Head of caudate nucleus (tissue), 42 donors: Measurements from ENCODE around the gene EFL1.
"Not testable (repeated sequence)": the region's sequence is repeated elsewhere in the genome, so short reads cannot be mapped to it uniquely, and the experiment has no call there.

Experiments used
- DNase-seq, 42 donors: peaks; one replicate each; pipeline versions ENCODE4 v3.0.0 to v3.0.0-alpha.2; 2020 to 2021; ENCODE audit warnings: mixed read lengths in 7 of 42
- intact Hi-C: fragments of 100-400 bp; cut with DNase I; formaldehyde crosslinking; loops from one replicate; pipeline ENCODE4 v1.15.0; 2022

The EFL1 gene

DNA sequence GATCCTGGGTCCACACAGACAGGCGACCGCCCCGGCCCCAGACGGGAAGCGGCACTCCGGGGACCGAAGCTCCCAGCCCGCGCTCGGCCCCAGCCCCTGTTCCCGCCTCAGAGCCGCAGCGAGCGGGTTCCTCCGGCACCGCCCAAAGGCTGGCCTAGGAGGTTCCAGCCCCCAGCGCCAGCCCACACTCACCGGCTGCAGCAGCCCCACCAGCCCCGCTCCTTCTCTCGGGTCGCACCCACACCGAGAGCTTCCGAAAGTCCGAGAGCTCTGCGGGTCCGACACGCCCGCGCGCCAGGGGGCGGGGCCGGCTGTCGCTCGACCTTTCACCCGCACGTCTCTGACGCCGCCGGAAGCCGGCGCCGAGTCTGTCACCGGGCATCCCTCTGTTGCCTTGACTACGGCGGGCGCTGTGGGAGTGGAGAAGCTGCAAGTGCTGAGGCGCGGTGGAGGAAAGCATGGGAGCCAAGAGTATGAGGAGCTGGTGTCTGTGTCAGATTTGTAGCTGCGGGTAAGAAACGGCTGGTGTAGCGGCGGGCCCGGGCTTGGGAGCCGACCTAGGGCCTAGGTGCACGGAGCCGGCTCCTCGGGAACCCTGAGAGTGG is at the start of gene EFL1, which contains the start of gene SAXO2:
Gene EFL1 (minus strand): TSS at position 313 of the 605 bp plus-strand sequence. CDS start 956 bp downstream, outside the sequence.
Gene SAXO2 (plus strand): TSS at position 397 of the 605 bp plus-strand sequence. CDS start 62 bp downstream, at position 459.
- DNase-seq: peak; percentile 84 to 98 (median 95)
- intact Hi-C loops: no loop called here

DNA sequence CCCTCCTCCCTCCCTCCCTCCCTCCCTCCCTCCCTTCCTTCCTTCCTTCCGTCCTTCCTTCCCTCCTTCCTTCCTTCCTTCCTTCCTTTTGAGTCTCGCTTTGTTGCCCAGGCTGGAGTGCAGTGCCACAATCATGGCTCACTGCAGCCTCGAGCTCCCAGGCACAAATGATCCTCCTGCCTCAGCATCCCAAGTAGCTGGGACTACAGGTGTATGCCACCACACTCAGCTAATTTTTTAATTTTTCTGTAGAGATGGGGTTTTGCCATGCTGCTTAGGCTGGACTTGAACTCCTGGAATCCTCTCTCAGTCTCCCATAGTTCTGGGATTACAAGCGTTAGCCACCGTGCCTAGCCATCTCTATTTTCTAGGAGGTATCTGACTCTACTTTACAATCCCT is 48.8 kb upstream of the EFL1 start:
- intact Hi-C loops, DNase-seq: not testable (repeated sequence)

DNA sequence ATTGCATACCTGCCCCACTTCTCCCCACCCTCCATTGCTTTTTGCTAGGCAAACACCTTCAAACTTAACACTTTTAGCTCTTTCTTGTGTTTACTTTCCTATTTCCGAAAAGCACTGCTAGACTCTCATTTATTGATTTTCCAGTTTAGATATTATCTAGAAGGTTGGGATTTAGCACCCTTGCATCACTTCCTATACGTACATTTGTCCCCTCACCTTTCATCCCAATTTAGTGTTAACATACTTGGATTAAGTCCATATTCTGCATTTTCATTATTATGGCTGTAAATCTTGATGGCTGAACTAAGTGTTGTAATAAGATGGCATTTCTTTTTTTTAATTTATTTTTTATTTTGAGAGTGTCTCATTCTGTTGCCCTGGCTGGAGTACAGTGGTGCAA is 47.3 kb upstream of the EFL1 start:
- intact Hi-C loops: no loop called here
- DNase-seq: no peak

DNA sequence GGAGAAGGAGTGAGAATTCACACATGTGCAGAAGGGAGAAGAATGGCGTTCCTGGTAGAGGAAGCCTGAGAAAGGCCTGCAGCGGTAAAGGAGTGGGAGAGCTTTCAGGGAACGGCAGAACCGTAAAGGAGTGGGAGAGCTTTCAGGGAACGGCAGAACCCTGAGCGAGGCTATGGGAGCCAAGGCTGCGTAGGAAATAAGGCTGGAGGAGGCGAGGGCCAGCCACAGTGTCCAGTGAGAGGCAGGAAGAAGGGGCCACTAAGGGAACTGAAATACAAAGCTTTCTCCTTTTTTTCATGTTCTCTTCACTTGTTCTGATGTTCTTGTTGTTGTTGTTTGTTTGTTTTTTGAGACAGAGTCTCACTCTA is 45.2 kb upstream of the EFL1 start:
- peak in 1 of 42 donors; percentile 30 for DNase-seq
- intact Hi-C loops: no loop called here

DNA sequence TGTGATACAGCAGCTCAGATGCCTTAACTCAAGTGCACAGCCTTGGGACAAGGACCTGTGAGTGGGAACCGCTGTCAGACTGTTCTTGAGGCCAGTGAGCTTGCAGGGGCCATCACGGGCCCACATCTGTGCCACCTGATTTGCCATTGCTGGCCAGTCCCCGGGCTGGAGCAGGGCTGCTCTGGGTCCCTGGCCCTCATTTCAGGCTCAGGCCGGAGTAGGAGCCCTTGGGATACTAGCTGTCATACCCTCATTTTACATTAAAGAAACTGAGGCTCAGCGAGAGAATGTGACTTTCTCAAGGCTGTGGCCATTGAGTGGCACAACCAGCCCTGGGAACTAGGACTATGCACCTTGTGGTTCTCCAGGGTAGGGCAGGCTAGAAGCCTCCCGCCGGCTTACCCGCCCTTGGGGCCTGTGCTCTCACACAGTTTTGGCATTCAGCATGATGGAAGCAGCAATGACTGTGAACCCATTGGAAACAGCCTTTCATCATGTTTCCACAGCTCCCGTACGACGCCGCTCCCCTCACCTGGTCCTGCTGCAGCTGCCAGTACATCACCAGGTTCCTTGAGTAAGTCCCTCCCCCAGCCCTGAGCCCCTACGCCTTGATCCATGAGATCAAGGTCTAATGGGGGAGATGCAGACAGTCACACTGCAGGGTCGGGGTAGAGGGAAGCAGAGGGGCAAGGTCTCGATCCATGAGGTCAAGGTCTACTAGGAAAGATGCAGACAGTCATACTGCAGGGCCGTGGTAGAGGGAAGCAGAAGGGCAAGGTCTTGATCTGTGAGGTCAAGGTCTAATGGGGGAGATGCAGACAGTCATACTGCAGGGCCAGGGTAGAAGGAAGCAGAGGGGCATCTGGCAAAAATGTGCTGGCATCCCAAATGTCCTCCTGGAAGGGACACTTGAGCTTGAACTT is 44.5 kb upstream of the EFL1 start:
- intact Hi-C loops: no loop called here
- DNase-seq: peak in 1 of 42 donors; percentile 3

DNA sequence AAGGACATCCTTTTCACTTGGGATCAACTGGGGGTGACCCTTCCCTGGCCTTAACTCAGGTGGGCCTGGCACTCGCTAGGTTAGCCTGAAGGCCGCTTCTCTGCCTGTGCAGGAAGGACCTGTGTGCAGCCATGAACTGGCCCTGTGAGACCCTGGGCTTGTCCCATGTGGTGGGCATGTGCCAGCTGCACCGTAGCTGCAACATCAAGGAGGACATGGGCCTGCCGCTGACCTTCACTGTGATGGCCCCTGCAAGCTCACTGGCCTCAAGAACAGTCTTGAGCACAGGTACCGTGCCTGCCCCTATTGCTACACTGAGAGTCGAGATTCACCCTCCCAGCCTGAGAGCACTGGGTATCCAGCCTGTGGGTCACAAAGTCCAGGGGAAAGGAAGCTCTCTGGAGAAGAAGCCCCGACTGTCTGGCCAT is 43.1 kb upstream of the EFL1 start:
- intact Hi-C loops: no loop called here
- peak in 1 of 42 donors; percentile 5 for DNase-seq

DNA sequence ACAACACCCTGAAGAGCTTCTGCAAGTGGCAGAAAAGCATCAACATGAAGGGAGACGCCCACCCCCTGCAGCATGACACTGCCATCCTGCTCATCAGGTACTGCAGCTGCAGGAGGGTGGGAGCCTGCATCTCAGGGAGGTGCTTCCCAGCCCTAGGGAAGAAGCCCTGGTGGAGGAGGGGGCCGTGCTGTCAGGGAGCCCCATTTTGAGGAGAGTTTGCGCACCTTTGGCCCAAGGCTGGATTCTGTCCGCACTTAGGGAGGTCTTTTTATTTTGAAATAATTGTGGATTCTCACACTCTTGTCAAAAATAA is 42.2 kb upstream of the EFL1 start:
- DNase-seq: peak in 38 of 42 donors; percentile 9 to 88 (median 45)
- intact Hi-C loops: no loop called here

DNA sequence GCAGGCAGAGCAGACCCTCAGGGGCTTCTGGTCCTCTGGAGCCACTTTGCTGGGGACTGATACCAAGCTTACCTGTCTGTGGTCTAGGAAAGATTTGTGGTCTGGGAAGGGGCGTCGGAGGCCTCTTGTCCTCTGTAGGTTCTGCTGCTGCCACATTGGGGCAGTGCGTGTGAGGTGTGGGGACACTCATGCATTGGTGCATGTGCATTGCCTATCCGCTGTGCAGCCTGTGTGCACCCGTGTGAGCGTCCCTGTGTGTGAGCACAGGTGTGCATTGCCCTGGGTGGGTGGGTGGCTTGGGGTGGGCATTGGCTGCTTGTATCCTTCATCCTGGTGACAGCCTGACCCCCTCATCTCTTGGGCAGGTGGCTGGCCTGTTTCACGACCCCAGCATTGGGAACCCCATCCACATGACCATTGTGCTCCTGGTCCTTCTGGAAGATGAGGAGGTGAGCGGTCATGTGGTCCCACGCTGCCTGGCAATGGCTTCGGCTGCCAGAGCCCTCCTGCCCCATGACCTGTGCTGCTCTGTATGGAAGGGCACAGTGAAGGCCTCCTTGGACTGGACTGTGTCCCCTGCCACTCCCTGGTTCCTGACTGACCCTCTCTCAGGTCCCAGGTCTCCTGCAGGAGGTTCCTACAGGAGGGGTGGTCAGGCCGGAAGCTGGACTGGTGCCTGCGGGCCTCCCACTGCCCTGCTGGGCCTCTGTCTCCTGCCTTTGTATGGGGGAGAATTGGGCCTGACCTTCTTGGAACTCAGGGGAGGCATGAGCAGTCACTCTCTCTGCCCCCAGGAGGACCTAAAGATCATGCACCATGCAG is 41.6 kb upstream of the EFL1 start:
- intact Hi-C loops: no loop called here
- no peak for DNase-seq

DNA sequence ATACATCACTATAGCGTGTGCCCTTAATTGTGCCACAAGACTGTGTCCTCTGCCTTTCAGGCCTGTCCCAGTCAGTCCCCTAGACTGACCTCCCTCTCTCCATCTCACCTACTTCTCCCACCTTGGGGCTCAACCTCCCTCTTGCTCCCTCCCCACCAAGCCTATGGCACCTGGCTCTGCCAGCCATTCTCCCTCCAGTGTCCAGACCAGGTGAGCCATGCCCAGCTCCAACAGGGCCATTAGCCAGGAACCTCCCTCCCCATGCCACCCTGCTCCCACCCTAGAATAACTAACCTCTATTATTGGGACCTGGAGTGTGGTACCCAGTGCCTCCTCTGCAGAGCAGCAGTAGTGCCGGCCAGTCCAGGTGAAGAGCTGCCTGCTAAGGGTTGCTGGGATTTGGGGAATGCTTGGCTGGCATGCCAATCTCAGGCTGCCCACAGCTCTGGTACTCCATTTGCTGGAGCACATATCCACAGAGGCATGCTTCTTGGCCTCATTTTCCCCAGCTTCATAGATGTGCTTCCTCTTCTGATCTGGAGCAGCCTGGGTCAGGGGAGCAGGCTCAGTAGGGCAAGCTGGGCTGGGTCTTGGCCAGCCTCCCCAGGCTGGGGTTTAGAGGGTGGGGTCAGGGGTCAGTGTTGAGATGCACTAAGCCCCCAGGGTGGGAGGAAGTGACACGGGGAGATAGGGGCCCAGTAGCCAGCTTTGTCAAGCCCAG is 38.9 kb upstream of the EFL1 start:
- intact Hi-C loops: no loop called here
- no peak for DNase-seq

DNA sequence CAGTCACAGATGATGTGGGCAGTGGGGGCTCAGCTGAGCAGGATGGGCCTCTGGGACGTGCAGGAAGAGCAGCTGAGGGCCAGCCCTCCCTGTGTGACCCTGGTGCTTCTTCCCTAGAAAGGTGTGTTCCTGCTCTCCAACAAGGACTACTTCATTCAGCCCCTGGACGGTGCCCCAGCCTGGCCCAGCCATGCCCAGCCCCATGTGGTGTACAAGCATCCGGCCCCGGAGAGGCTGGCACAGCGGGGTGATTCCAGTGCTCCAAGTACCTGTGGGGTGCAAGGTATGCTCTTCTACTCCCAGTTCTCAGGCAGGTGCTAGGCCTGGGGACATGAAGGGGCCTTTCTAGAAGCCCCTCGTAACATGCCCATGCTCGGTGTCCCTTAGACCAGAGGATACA is 38.3 kb upstream of the EFL1 start:
- intact Hi-C loops: no loop called here
- DNase-seq: no peak

DNA sequence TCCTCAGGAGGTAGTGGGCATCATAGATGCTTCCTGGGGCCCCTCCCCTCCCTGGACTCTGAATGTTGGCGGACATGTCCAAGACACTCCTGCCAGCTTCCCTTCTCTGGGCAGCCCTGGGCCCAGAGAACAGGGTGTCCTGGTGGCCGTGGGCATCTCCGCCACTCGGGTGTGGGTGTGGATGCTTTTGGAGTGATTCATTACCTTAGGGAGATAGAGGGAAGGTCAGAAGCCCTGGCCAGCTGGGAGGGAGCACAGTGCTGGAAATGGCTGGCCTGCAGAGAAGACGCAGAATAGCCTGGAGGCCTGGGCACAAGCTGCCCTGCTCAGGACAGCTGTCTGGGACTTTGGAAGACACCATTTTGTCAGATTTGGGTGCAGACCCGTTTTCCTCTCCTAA is 37.8 kb upstream of the EFL1 start:
- DNase-seq, intact Hi-C loops: not testable (repeated sequence)

DNA sequence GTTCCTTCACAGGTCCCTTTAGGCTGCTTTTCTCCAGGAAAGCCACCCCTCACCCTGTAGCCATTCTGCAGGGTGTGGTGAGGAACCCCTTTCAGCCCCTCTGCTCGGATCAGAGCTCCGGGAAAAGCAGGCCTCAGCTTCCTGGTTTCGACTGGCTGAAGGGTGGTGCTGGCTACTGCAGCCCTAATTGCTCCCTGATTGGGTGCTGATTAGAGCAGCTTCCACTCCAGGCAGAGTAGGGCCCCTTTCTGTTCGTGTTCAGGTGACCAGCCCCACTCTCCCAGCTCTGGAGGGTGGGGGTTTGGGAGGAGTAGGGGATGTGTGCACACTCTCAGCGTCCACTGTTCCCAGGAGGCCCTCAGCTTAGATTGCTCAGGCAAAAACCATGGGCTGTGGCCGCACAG is 37.0 kb upstream of the EFL1 start:
- DNase-seq: not testable (repeated sequence)

DNA sequence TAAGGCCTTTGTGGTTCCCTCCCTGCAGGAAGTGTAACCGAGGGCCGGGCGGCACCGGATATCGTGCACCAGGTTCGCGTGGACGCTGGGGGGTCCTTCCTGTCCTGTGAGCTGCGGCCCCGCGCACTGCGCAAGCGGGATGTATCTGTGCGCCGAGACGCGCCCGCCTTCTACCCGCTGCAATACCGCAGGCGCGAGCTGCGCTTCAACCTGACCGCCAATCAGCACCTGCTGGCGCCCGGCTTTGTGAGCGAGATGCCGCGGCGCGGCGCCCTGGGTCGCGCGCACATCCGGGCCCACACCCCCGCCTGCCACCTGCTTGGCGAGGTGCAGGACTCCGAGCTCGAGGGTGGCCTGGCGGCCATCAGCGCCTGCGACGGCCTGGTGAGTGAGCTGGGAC is 36.0 kb upstream of the EFL1 start:
- peak; percentile 24 to 85 (median 68) for DNase-seq
- intact Hi-C loops: no loop called here

More for the DNA sequence above, 37.0 kb upstream of the EFL1 start:
- intact Hi-C loops: not testable (repeated sequence)

DNA sequence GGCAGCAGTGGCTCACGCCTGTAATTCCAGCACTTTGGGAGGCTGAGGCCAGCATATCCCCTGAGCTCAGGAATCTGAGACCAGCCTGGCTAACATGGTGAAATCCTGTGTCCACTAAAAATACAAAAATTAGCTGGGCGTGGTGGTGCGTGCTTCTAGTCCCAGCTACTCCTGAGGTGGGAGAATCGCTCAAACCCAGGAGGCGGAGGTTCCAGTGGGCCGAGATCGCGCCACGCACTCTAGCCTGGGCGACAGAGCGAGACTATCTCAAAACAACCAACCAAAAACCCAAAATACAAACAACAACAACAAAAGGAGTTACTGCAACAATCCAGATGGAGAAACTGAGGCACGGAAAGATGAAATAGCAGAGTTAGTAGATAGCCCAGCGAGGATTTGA is 35.5 kb upstream of the EFL1 start:
- intact Hi-C loops: no loop called here
- no peak for DNase-seq

DNA sequence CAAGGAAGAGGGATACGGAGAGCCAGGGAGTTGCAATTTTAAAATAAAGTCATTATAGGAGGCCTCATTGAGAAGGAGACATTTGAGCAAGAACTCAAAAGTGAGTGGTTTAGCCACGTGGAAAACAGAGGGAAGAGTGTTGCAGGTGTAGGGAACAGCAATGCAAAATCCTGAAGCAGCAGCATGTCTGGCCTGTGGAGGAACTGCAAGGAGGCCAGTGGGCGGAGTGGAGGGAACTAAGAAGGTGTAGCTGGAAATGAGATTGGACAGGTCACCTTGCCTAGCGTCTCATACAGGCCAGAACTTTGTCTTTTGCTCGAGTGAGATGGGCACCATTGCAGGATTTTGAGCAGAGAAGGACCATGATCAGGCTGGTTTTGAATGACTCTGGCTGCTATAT is 35.0 kb upstream of the EFL1 start:
- intact Hi-C loops: no loop called here
- DNase-seq: no peak

DNA sequence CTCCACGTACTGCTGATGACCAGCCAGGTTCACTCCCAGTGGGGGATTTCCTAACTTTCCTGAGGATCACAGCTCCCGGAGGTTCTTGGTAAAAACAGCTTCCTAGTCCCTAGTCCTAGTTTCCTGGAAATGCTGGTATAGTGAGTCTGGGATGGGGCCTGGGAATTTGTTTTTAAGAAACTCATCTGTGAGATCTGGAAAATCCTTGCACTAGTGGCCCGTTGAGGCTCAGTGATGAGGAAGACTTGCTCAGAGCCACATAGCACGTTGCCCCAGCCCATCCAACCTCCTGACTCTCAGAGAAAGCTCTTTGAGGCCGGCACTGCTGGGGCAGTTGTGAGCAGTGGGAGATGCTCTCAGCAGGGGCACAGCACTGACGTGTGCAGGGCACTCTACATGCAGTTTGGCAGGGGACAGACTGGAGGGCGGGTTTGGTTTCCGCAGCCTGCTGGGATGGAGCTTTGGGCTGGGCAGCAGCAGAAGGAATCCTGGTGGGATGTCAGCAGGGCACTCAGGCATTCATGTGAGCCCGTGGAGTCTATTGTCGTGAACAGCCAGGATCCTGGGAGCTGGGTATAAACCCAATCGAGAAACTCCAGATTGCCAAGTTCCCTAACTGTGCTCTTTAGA is 31.6 kb upstream of the EFL1 start:
- DNase-seq: no peak
- intact Hi-C loops: no loop called here

DNA sequence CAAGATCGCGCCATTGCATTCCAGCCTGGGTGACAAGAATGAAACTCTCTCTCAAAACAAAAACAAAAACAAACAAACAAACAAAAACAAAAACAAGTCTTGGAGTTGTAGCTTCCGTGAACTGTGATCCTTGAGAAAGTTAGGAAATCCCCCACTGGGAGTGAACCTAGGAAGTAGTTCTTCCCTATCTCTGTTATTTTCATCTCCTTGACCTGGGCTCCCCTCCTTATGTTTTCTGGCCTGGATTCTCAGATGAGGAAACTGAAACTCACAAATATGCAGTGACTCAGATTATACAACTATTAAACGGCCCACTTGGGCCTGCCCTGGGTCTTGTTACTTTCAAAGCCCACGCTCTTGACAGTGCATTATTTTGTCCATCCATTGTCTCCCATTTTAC is 29.7 kb upstream of the EFL1 start:
- intact Hi-C loops: no loop called here
- DNase-seq: no peak

DNA sequence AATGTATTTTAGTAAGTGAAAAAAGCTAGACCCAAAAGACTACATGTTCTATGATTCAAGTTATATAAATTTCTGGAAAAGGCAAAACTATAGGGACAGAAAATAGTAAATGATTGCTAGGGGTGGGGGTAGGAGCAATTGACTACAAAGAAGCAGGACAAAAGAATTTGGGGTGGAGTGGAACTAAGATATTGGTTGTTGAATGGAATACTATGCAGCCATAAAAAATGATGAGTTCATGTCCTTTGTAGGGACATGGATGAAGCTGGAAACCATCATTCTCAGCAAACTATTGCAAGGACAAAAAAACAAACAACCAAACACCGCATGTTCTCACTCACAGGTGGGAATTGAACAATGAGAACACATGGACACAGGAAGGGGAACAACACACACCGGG is 25.7 kb upstream of the EFL1 start:
- DNase-seq, intact Hi-C loops: not testable (repeated sequence)

DNA sequence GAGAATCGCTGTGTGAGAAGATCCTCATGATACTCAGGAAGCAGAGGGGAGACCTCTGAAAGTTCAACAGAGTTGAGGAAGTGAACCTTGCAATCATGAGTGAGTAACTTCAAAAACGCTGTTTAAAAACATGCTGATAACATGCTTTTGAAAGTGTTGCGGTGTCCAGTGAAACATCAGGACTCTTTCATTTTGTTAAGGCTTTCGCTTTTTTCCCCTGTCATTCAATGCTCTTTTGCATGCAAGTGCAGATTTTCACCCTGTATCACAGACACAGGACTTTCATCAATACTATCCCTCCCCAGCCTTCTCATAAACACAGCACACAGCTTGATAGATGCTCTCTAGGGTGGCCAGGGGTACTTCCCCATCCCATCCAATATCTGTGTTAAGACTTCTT is 23.9 kb upstream of the EFL1 start:
- DNase-seq, intact Hi-C loops: not testable (repeated sequence)
